ENCODE results near the gene TMEM269.

TMEM269 gene

DNA sequence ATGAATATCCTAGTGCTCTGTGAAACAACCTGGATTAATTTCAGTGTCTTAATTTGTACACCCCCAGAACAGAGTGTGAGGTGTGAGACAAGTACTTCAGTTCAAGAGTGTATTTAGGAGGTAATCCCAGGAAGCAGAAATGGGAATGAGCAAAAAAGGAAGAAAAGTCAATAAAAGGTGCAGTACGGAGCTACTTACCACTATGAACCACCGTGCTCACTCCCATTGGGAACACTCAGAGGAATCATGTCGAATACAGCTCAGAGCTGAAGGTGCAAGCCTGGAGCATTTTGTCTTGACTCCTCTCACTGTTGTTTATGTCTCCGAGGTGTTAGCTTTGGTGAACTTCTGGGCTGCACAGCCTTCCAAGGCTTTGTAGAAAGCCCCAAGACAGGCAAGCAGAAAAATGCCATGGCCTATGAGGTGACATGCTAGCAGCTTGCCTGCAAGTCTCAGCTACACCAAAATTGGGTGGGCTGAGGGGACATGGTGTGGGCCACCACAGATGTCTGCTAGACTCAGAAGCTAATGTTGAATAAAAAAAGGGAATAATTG lies 39.8 kb downstream of the TMEM269 start:
- DNase-seq: no peak

DNA sequence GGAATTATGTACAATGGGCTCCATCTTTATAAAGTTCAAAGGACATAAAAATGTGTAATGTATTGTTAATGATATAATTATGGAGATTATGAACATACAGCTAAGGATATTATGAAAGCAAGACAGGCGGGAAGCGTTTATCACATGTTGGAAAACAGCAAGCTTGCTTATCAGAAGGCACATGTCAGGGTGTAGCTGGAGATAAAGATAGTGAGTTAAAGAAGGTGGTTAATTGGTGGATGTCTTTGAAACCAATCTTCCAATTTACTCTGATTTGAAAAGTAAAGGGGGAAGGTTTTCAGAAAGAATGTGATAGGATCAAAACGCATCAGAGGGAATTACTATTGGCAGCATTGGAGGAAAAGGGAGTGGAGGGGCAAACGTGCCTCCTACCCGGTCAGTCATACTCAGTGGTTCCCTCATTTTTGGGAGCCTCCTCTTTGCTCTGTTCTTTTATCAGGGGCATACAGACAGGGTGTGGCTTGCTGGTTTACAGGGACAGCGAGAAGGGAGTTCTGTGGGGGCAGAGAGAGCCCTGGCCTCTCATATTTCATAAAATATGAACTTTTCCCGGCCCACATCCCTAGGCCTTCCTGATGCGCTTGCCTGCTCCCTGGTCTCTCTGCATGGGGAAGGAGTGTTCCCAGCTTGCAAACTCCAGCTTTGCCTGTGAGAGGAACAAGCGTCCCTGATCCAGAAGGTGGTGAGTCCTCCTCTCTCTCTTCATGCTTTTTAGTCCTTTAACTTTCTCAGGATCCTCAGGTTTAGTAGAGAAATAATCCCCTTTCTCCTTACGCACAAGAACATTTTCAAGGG lies 40.5 kb downstream of the TMEM269 start:
- no peak for DNase-seq

DNA sequence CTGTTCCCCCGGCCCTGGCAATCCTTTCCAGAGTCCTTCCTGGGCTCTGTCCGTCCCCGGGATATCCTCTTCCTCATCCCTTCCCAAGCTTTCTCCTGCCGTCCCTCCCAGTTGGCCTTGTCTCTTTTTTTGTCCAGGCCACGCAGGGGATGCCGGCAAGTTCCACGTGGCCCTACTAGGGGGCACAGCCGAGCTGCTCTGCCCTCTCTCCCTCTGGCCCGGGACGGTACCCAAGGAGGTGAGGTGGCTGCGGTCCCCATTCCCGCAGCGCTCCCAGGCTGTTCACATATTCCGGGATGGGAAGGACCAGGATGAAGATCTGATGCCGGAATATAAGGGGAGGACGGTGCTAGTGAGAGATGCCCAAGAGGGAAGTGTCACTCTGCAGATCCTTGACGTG lies 45.8 kb downstream of the TMEM269 start:
- no peak for DNase-seq

- no peak for DNase-seq
Observed at GRCh38 chr1:42831273-42831672, 46.5 kb downstream of the TMEM269 start.

- DNase-seq: no peak
Observed at GRCh38 chr1:42832641-42833240, 48.0 kb downstream of the TMEM269 start.

- DNase-seq: no peak
Observed at GRCh38 chr1:42833981-42834380, 49.2 kb downstream of the TMEM269 start.

DNA sequence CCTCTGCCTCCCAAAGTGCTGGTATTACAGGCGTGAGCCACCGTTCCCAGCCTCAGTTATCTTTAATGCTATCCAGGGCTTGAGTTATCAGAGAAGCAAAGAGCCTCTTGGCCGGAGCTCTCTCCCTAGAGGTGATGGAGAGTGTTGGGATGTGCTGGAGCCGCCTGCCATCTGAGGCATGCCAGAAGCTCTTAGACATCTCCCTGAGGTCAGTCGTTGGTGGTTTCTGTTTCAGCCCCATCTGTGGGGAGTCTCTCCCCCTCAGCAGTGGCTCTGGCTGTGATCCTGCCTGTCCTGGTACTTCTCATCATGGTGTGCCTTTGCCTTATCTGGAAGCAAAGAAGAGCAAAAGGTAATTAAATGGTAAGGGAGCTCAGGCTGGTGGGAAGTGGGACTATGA lies 50.0 kb downstream of the TMEM269 start:
- no peak for DNase-seq

DNA sequence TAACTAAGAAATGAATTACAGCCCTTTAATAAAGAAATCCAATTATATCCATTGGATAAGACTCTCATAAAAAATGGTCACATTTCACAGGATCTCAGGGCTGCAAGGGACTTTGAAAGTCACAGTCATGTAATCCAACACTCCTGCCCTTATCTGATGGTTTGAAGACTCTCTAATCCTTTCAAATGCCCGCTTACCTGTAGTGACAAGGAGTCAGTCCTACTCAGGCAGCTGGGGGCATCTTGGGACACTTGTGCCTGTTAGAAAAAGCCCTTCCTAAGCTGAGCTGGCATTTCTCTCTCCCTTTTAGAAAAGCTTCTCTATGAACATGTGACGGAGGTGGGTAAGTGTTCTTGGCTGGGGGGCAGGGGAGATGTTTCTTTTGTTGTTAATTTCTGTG lies 50.6 kb downstream of the TMEM269 start:
- DNase-seq: no peak

GRCh38 chr1:42837709-42838108 lies 52.9 kb downstream of the TMEM269 start:
- DNase-seq: no peak

DNA sequence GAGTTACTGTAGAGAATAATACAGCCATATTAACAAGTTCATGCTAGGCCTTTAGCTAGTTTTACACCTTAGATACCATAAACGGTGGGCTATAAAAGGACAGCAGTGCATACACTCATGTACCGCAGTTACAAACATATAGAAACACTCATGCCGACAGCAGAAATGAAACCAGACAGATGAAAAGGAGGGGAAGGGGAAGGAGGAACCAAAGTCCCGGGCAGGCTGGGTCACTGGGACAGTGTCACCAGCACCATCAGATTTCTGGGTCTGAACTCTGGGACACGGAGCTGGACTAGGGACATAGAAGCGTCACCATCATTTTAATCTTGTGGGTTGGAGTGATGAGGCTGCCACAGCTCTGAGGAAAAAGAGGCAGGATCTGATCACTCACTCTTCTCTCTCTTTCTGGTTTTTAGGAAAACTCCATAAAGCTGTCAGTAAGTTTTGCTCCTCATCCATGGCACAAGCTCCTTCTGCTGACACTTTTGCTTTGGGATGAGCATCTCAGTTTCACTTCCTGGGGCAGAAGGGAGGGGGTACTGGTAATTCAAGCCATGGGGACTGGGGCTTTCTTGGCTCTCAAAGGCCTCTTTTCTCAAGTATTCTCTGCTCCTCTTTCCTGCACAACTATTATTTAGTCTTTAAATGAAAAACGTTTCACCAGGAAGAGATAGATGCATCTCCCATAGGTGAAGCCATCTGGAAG lies 53.8 kb downstream of the TMEM269 start:
- DNase-seq: no peak

DNA sequence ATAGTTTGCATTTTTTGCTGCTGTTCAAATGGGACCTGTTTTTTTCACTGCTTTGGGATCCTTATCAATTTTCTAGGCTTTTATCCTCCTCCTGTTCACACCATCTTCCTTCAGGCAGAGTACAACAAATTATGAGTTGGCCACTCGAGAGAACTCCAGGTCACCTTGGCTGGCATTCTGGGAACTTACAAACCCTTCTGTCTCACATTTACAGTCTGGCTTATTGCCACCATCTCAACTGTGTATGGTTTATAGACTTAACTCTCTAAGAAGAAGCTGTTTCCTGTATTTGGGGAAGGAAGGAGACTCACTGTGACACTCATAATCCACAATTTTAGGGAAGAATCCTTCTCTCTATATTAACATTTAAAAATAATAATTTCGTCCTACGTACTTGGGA lies 56.2 kb downstream of the TMEM269 start:
- DNase-seq: no peak

GRCh38 chr1:42841440-42842147 lies 56.8 kb downstream of the TMEM269 start:
- no peak for DNase-seq

GRCh38 chr1:42844592-42845140 lies 59.9 kb downstream of the TMEM269 start:
- no peak for DNase-seq

- DNase-seq: no peak
Observed at GRCh38 chr1:42845193-42845592, 60.4 kb downstream of the TMEM269 start.

DNA sequence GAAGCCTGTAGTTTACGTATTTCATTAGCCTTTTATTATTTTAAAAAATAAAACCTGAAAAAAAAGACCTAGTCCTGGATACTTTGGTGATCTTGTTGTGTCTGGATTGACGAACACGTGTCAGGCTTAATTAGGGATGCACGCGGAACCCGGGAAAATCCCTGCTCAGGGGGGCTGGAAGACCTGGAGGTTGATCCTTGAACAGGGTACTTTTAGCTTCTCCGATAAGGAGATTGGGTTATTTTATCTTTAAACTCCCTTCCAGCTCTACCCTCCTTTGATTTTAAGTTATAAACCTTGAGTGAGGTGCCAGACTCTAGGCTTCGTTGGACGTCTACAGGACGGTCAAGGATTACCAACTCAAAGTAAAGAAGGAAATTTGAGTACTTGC lies 61.1 kb downstream of the TMEM269 start:
- peak; percentile 12 for DNase-seq

- DNase-seq: peak; percentile 97
Observed at GRCh38 chr1:42846257-42847110, 61.7 kb downstream of the TMEM269 start, which contains the start of gene ZNF691. TSS of gene ZNF691 (plus strand) at chr1:42846613. CDS start at chr1:42849659, 3,046 bp downstream.

DNA sequence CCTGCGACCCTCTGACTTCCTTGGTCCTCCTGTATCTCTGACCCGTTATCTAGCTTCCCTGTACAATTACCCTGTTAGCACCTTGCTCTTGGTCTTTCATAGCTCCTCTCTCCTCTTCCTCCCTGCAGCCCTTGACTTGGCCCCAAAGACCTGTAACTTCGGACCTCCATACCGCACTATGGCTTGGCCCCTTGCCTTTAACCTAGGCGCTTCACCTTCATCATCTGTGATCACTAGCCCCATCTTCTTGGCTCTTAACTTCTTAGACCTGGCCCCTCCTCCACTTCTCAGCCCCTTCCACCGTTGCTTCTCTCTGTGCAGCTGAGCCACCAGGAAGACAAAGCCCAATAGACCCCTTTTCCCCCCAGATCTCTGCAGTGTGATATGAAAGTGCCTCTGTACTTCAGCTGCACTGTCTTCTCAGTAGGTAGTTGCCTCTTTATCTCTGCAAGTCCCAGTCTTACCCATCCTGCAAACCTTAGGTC lies 62.4 kb downstream of the TMEM269 start:
- no peak for DNase-seq

DNA sequence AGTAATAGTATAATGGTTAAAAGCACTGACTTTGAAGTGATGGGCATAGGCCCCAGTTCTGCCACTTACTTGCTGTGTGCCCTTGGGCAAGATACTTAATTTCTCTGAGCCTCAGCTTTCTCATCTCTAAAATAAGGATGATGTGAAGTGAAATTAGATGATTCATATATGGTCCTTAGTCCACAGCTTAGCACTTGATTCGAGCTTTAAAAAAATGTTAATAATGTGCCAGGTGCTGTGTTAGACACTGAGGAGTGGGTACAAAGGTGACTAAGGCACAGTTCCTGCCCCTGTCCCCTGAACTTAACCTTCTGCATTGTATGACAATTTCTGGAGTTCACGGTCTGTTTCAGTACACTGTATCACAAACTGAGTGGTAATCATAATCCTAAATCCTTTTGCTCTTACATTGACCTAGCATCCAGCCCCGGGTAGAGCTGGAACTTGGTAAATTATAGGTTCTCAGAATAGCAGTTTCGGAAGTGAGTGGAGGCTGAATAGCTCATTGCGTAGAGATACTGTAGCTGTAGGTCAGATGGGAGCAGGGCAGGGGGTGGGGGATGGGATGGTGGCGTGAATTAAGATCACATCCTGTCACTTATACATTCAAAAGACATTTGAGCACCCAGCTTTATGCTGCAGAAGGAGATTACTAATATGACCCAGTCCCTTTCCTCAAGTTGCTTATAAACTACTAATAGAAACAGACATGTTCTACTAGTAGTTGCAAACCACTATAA lies 63.1 kb downstream of the TMEM269 start:
- DNase-seq: no peak

DNA sequence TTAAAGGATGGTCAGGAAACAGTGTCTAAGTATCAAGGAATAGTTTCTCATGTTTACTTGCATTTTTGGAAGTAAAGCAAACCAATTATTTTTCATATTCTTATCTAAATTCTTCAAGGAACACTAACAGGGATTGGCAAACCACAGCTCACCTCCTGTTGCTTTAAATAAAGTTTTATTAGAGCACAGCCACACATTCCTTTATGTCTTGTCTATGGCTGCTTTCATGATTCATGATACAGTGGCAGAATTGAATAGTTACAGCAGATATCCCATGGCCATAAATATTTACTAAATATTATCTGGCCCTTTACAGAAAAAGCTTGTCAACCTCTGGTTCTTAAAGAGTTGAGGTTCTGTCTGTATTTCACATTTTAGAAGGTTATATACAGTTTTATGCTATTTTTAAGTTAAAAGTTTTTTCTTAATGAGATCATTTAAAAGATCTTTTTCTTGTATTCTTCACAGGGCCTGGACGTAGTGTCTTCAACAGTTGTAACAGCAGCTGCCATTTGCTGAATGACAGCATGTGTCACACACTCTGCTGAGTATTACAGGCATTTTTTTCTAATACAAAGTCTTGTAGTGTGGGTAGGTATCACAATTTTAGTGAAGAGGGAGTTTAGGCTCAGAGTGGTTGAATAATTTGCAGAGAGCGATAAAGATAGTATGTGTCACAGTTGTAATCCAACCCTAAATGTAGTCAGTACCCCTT lies 64.2 kb downstream of the TMEM269 start:
- no peak for DNase-seq

- DNase-seq: no peak
Observed at GRCh38 chr1:42849944-42850343, 65.2 kb downstream of the TMEM269 start.

Measured in fibroblast of skin of abdomen (primary cell).